ENCODE results near the gene MSANTD7.

Gene MSANTD7

DNA sequence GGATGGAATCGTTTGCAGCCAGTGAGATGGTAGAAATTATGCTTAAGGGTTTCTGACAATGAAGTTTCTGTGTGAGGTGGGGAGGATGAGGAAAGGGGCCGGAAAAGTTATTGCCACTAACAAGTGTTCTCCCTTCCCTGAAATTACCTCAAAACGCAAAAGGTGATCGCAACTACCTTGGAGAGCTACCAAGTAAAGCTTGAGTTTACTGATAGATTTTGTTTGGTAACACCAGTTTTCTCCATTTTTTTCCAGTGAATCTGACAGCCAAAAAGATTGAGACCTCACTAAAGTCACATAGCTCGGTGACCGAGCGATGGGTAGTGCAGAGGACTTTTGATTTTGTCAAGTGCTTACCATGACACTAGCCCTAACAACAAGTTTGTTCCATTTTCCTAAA is 42.1 kb downstream of the MSANTD7 start:
- peak; percentile 12 for DNase-seq (ENCODE audit: low spot score)
- FAIRE-seq = no peak

DNA sequence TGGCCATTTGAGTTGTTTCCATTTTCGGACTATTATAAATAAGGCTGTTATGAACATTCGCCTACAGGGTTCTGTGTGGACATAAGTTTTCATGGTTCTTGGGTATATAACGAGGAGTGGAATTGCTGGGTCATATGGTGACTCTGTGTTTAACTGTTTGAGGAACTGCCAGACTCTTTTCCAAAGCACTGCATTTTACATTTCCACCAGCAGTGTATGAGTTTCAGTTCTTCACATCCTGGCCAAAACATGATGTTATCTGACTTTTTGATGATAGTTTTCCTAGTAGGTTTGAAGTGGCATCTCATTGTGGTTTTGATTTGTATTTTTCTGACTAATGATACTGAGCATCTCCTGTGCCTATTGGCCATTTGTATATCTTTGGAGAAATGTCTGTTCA is 46.0 kb downstream of the MSANTD7 start:
- FAIRE-seq (no peak), DNase-seq (ENCODE audit: low spot score) (no peak)

Data from urothelium cell line (cell line).